ENCODE data around the gene SPINK7. TPM values are rescaled to one million over a fixed set of nuclear protein-coding genes. Genes with fewer than 3 reads are reported as not detected.

SPINK7 gene
- total and polyA plus RNA-seq, 2 of the 4 experiments (the other 2 are of a cell fraction) = not detected

- Histone ChIP-seq H3K4me1 (ENCODE audit: control insufficient read depth, insufficient read depth, low read length) (no peaks in the 10 kb centered on the region), H2AK5ac (ENCODE audit: low read depth, low read length) (no peak overlapping the region), H2BK5ac (ENCODE audit: low read depth, low read length, poor library complexity, severe bottlenecking) (no peak overlapping the region), H4K91ac (ENCODE audit: insufficient read depth, low read depth, low read length) (no peak overlapping the region), H3K9me1 (ENCODE audit: insufficient read depth, low read length) (no peaks in the 10 kb centered on the region), H2BK20ac (ENCODE audit: low read depth, low read length) (no peak overlapping the region), H3K4me2 (ENCODE audit: low read depth, low read length) (no peak overlapping the region), H2BK120ac (ENCODE audit: low read depth, low read length) (no peak overlapping the region), H2BK15ac (ENCODE audit: low read depth, low read length) (no peak overlapping the region), H3K9me3 (ENCODE audit: control insufficient read depth, insufficient read depth, low read length) (no peaks in the 10 kb centered on the region), H3K14ac (replicated peaks; ENCODE audit: low read depth, low read length) (no peak overlapping the region), H3K27ac (ENCODE audit: insufficient read depth, low read length) (no peak overlapping the region), H3K36me3 (ENCODE audit: control insufficient read depth, insufficient read depth, low read length) (no peaks in the 10 kb centered on the region), H3K9ac (ENCODE audit: low read depth, low read length) (no peak overlapping the region), H3K27me3 (ENCODE audit: control insufficient read depth, insufficient read depth, low read length) (no peaks in the 10 kb centered on the region), H3K79me1 (ENCODE audit: low read depth in 1 of 2, low read length in 2 of 2) (no peaks in the 10 kb centered on the region), H2AK9ac (replicated peaks; ENCODE audit: low read depth, low read length, poor library complexity) (no peak overlapping the region), H3K23ac (ENCODE audit: low read depth, low read length) (no peak overlapping the region), H3K4ac (ENCODE audit: low read depth, low read length) (no peak overlapping the region), H4K5ac (ENCODE audit: low read depth, low read length) (no peak overlapping the region), H2AFZ (replicated peaks; ENCODE audit: low read length, poor library complexity) (no peak overlapping the region), H3K56ac (ENCODE audit: extremely low read depth, insufficient read depth, low read length) (no peak overlapping the region), H3K18ac (ENCODE audit: low read depth, low read length) (no peak overlapping the region), H4K20me1 (ENCODE audit: insufficient read depth, low read length) (no peaks in the 10 kb centered on the region), H4K8ac (ENCODE audit: low read depth in 2 of 2, low read length in 2 of 2) (no peak overlapping the region), H3K4me3 (ENCODE audit: insufficient read depth, low read depth, low read length) (no peak overlapping the region)
- no TSS peak for BruUV-seq (replicated peaks)
- CTCF ChIA-PET = interaction anchor here (0.8 to 1.7 kb wide), 7 partner anchors 9 to 440 kb away, joined by 3 to 8 read pairs (median 3); no protein-coding TSS in a partner anchor
- intact Hi-C loops (cut with micrococcal nuclease) (loop anchor here (1.0 to 5.0 kb wide), 3 partner anchors 84 to 441 kb away; no protein-coding TSS in a partner anchor), dilution Hi-C loops (cut with HindIII; ENCODE audit: low sequenced_read_pairs, unreplicated experiment) (no loop called here), in situ Hi-C loops (cut with MboI; ENCODE audit: low sequenced_read_pairs) (no loop called here)
- DNase-seq (peak; percentile 19), ATAC-seq (ENCODE audit: low read depth) (peak; percentile 54)
- POLR2A ChIA-PET (ENCODE audit: unreplicated experiment) = no interaction called here
- WGBS, 2 experiments (ENCODE audit: extremely low coverage in 2 of 2, insufficient read length in 1 of 2) = 50% methylated on average over 1 of the region's 6 CpGs; no CpG with 5 or more reads in 1 of the 2 experiments
- TF ChIP-seq CTCF (conservative IDR thresholded peaks at IDR 0.05; ENCODE audit: low read depth, low read length) (peak; percentile 50), MXI1 (IDR thresholded peaks at IDR 0.05; ENCODE audit: borderline replicate concordance, low read depth, low read length) (no peak), MAZ (IDR thresholded peaks at IDR 0.05; ENCODE audit: borderline replicate concordance, low read depth, low read length) (no peak), CHD1 (IDR thresholded peaks at IDR 0.05; ENCODE audit: low read depth, low read length) (no peak), NFE2L2 (IDR thresholded peaks at IDR 0.05; ENCODE audit: low read depth, low read length) (no peak), POLR2A (IDR thresholded peaks at IDR 0.05; ENCODE audit: low read depth, low read length) (no peak), SMC3 (IDR thresholded peaks at IDR 0.05; ENCODE audit: low read depth, low read length) (peak; percentile 31; the same call in 1 of the 2 replicates), RAD21 (IDR thresholded peaks at IDR 0.05; ENCODE audit: low read length) (peak; percentile 52)
Measured at GRCh38 chr5:148290271-148291195, 21.7 kb upstream of the SPINK7 start.
